ENCODE results near the gene MTCH1. TPM values are rescaled to one million over a fixed set of nuclear protein-coding genes. Genes with fewer than 3 reads are reported as not detected.

The MTCH1 gene
- total and polyA plus RNA-seq, 2 donors (not counting 1 experiment from before 2014, with no cell fraction given) = 91.7 to 150 TPM

- Histone ChIP-seq H3K27me3 (replicated peaks in 1 of 4; ENCODE audit: control extremely low read depth in 1 of 4, control insufficient read depth in 3 of 4, insufficient read depth in 4 of 4, low read length in 3 of 4) (peaks cover 0 to 8% (median 0%) of the 10 kb centered on the region in 4 experiments), H3K79me2 (ENCODE audit: control insufficient read depth, insufficient read depth, low read length) (no peaks in the 10 kb centered on the region), H3K9ac (ENCODE audit: low read length) (no peak overlapping the region), H3K4me2 (replicated peaks; ENCODE audit: low read depth, low read length, poor library complexity, severe bottlenecking) (no peak overlapping the region), H3K4me3 (ENCODE audit: control extremely low read depth in 1 of 5, extremely low read depth in 1 of 5, insufficient read depth in 1 of 5, low read depth in 2 of 5, low read length in 4 of 5) (no peak overlapping the region), H3K9me3 (ENCODE audit: control extremely low read depth in 1 of 3, control insufficient read depth in 2 of 3, insufficient read depth in 1 of 3, low read length in 2 of 3) (no peaks in the 10 kb centered on the region), H4K20me1 (ENCODE audit: control insufficient read depth, insufficient read depth, low read length, poor library complexity, severe bottlenecking) (no peaks in the 10 kb centered on the region), H3K27ac (ENCODE audit: low read length in 2 of 2) (no peak overlapping the region), H3K4me1 (ENCODE audit: control insufficient read depth in 2 of 2, insufficient read depth in 2 of 2, low read length in 2 of 2) (no peaks in the 10 kb centered on the region), H3K36me3 (replicated peaks in 1 of 2; ENCODE audit: control extremely low read depth in 1 of 2, control insufficient read depth in 1 of 2, extremely low read depth in 1 of 2, insufficient read depth in 2 of 2, low read length in 1 of 2) (no peaks in the 10 kb centered on the region), H2AFZ (ENCODE audit: insufficient read depth, low read depth, low read length, poor library complexity, severe bottlenecking) (no peak overlapping the region)
- intact Hi-C loops (cut with micrococcal nuclease) = no loop called here
- no peak for TF ChIP-seq EZH2 (IDR thresholded peaks at IDR 0.05; ENCODE audit: borderline replicate concordance, insufficient read depth, low read depth, low read length, poor library complexity, severe bottlenecking)
- TF ChIP-seq CTCF (IDR thresholded peaks at IDR 0.05) = no peak
- 100% methylated on average over 4 of the region's 4 CpGs for WGBS (ENCODE audit: insufficient coverage)
- peaks cover 4% of the 10 kb centered on the region for H3K4me1 Mint-ChIP-seq
- no peak overlapping the region for H3K4me3 Mint-ChIP-seq
- ChIA-PET CTCF (no interaction called here), POLR2A (no interaction called here)
- ATAC-seq (ENCODE audit: low read depth) (no peak), DNase-seq (no peak)
- H3K9me3 Mint-ChIP-seq (ENCODE audit: insufficient read depth) = no peaks in the 10 kb centered on the region
- no peak overlapping the region for H3K27ac Mint-ChIP-seq
- peaks cover 5% of the 10 kb centered on the region for H3K27me3 Mint-ChIP-seq
Observed at GRCh38 chr6:36938536-36938935, 47.5 kb downstream of the MTCH1 start.

- H3K36me3 ChIP-seq (replicated peaks in 1 of 2; ENCODE audit: control extremely low read depth in 1 of 2, control insufficient read depth in 1 of 2, extremely low read depth in 1 of 2, insufficient read depth in 2 of 2, low read length in 1 of 2) = no peaks in the 10 kb centered on the region
- Mint-ChIP-seq H3K27me3 (peaks cover 5% of the 10 kb centered on the region), H3K27ac (no peak overlapping the region), H3K4me3 (no peak overlapping the region), H3K4me1 (no peaks in the 10 kb centered on the region), H3K9me3 (ENCODE audit: insufficient read depth) (no peaks in the 10 kb centered on the region)
- H3K4me3 ChIP-seq (ENCODE audit: control extremely low read depth in 1 of 5, extremely low read depth in 1 of 5, insufficient read depth in 1 of 5, low read depth in 2 of 5, low read length in 4 of 5) = no peak overlapping the region
- no peaks in the 10 kb centered on the region for H3K4me1 ChIP-seq (ENCODE audit: control insufficient read depth in 2 of 2, insufficient read depth in 2 of 2, low read length in 2 of 2)
- DNase-seq = no peak
- no peaks in the 10 kb centered on the region for H3K9me3 ChIP-seq (ENCODE audit: control extremely low read depth in 1 of 3, control insufficient read depth in 2 of 3, insufficient read depth in 1 of 3, low read length in 2 of 3)
- CTCF ChIA-PET = no interaction called here
- intact Hi-C loops (cut with micrococcal nuclease) = no loop called here
- H3K27ac ChIP-seq (ENCODE audit: low read length in 2 of 2) = no peak overlapping the region
- H3K27me3 ChIP-seq (replicated peaks in 1 of 4; ENCODE audit: control extremely low read depth in 1 of 4, control insufficient read depth in 3 of 4, insufficient read depth in 4 of 4, low read length in 3 of 4) = peaks cover 0 to 8% (median 0%) of the 10 kb centered on the region in 4 experiments
- no peak overlapping the region for H3K9ac ChIP-seq (ENCODE audit: low read length)
- WGBS (ENCODE audit: insufficient coverage) = 100% methylated on average over 4 of the region's 6 CpGs
- TF ChIP-seq CTCF (IDR thresholded peaks at IDR 0.05) (no peak), EZH2 (IDR thresholded peaks at IDR 0.05; ENCODE audit: borderline replicate concordance, insufficient read depth, low read depth, low read length, poor library complexity, severe bottlenecking) (no peak)
- no peak overlapping the region for H2AFZ ChIP-seq (ENCODE audit: insufficient read depth, low read depth, low read length, poor library complexity, severe bottlenecking)
- no peak overlapping the region for H3K4me2 ChIP-seq (replicated peaks; ENCODE audit: low read depth, low read length, poor library complexity, severe bottlenecking)
- H3K79me2 ChIP-seq (ENCODE audit: control insufficient read depth, insufficient read depth, low read length) = no peaks in the 10 kb centered on the region
- POLR2A ChIA-PET = no interaction called here
- H4K20me1 ChIP-seq (ENCODE audit: control insufficient read depth, insufficient read depth, low read length, poor library complexity, severe bottlenecking) = no peaks in the 10 kb centered on the region
- no peak for ATAC-seq (ENCODE audit: low read depth)
Observed at GRCh38 chr6:36937896-36938295, 48.1 kb downstream of the MTCH1 start.
